Mesendoderm (in vitro differentiated cells): ENCODE measurements around the gene SAMD1.

Experiments
- DNase-seq: peaks from one replicate; pipeline ENCODE4 v3.0.0; 2013
- H2AK5ac ChIP-seq: 2 replicates; pipeline ENCODE4 v1.6.1; 2013; ENCODE audit warnings: low read length, inconsistent platforms
- H2BK120ac ChIP-seq: 2 replicates; pipeline ENCODE4 v1.6.1; 2013; ENCODE audit warnings: low read depth, mild to moderate bottlenecking, low read length, moderate library complexity, mixed read lengths
- H2BK15ac ChIP-seq: replicated peaks from 2 replicates; pipeline ENCODE4 v1.6.1; 2013; ENCODE audit warnings: low read depth, mild to moderate bottlenecking, moderate library complexity
- H2BK5ac ChIP-seq: 2 replicates; pipeline ENCODE4 v1.6.1; 2013; ENCODE audit warnings: low read length, inconsistent platforms
- H3K18ac ChIP-seq: 2 replicates; pipeline ENCODE4 v1.6.1; 2013; ENCODE audit warnings: mild to moderate bottlenecking, low read length, mixed read lengths
- H3K23ac ChIP-seq: one replicate; pipeline ENCODE4 v1.6.1; 2013; ENCODE audit warnings: low read length
- H3K27ac ChIP-seq: 2 replicates; pipeline ENCODE4 v1.5.1; 2013; ENCODE audit warnings: low read depth, mild to moderate bottlenecking, inconsistent platforms, low read length, moderate library complexity
- H3K27me3 ChIP-seq: 2 replicates; pipeline ENCODE4 v1.6.1; 2013; ENCODE audit warnings: low read length, control low read depth, mild to moderate bottlenecking, inconsistent platforms; ENCODE audit not compliant: insufficient read depth, poor library complexity
- H3K36me3 ChIP-seq: 2 replicates; pipeline ENCODE4 v1.6.1; 2013; ENCODE audit warnings: low read length, inconsistent platforms; ENCODE audit not compliant: control insufficient read depth, insufficient read depth
- H3K4ac ChIP-seq: one replicate; pipeline ENCODE4 v1.6.1; 2013; ENCODE audit warnings: low read depth, mild to moderate bottlenecking, low read length, moderate library complexity
- H3K4me1 ChIP-seq: 2 replicates; pipeline ENCODE4 v1.6.1; 2013; ENCODE audit warnings: low read depth, low read length, inconsistent platforms; ENCODE audit not compliant: control insufficient read depth
- H3K4me2 ChIP-seq: 2 replicates; pipeline ENCODE4 v1.6.1; 2013; ENCODE audit warnings: low read length
- H3K4me3 ChIP-seq: 2 replicates; pipeline ENCODE4 v1.5.1; 2013; ENCODE audit warnings: mild to moderate bottlenecking, low read length
- H3K56ac ChIP-seq: one replicate; pipeline ENCODE4 v1.6.1; 2013; ENCODE audit warnings: low read length
- H3K79me1 ChIP-seq: 2 replicates; pipeline ENCODE4 v1.6.1; 2013; ENCODE audit warnings: low read length, inconsistent platforms
- H3K79me2 ChIP-seq: 2 replicates; pipeline ENCODE4 v1.6.1; 2013; ENCODE audit warnings: mild to moderate bottlenecking, low read length; ENCODE audit not compliant: control insufficient read depth, insufficient read depth
- H3K9ac ChIP-seq: 2 replicates; pipeline ENCODE4 v1.6.1; 2013; ENCODE audit warnings: low read length, inconsistent platforms
- H4K5ac ChIP-seq: one replicate; pipeline ENCODE4 v1.6.1; 2013; ENCODE audit warnings: low read length
- H4K8ac ChIP-seq: one replicate; pipeline ENCODE4 v1.6.1; 2013; ENCODE audit warnings: low read depth, mild to moderate bottlenecking, control low read depth, low read length, moderate library complexity
- WGBS: extraction: QIAGEN DNeasy Blood & Tissue Kit; methylation state at CpG from one replicate; pipeline ENCODE4 v1.1.7; 2013; ENCODE audit warnings: low lambda C conversion rate, missing lambda C conversion rate; ENCODE audit not compliant: insufficient coverage; ENCODE audit errors: extremely low coverage; 5-methylcytosine and 5-hydroxymethylcytosine counted together

SAMD1 gene

DNA sequence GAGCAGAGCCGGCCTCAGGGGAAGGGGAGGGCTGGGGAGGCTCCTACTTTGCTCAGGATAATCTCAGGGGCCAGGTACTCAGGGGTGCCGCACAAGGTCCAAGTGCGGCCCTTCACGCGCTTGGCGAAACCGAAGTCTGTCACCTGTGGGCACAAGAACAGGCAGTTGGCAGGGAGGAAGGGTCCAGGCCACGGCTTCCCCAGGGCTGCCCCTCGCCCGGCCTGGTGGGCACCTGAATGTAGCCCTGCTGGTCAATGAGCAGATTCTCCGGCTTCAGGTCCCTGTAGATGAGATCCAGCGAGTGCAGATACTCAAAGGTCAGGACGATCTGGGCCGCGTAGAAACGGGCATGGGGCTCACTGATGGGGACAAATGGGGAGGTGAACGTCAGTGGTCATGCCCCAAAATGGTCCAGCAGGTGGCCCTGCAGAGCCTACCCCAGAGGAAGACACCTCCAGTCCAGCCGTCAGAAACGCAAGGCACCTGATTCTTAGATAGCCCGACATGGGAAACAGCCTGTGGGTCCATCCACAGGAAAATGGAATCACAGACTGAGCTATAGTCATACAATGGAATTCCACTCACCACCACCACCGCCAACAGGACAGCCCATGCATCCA, 7.1 kb upstream of the SAMD1 start:
- Histone ChIP-seq H3K27me3 (no peaks in the 10 kb centered on the region), H2AK5ac (no peak overlapping the region), H3K18ac (no peak overlapping the region), H4K5ac (no peak overlapping the region), H3K4me2 (no peak overlapping the region), H3K27ac (no peak overlapping the region), H3K23ac (no peak overlapping the region), H2BK120ac (no peak overlapping the region), H3K56ac (no peak overlapping the region), H3K36me3 (no peaks in the 10 kb centered on the region), H2BK15ac (no peak overlapping the region), H2BK5ac (no peak overlapping the region), H4K8ac (no peak overlapping the region), H3K79me2 (no peaks in the 10 kb centered on the region), H3K4ac (no peak overlapping the region), H3K9ac (no peak overlapping the region), H3K4me3 (no peak overlapping the region), H3K4me1 (no peaks in the 10 kb centered on the region), H3K79me1 (no peaks in the 10 kb centered on the region)
- DNase-seq = peak; percentile 41
- no CpG with 5 or more reads among the region's 21 CpGs for WGBS

DNA sequence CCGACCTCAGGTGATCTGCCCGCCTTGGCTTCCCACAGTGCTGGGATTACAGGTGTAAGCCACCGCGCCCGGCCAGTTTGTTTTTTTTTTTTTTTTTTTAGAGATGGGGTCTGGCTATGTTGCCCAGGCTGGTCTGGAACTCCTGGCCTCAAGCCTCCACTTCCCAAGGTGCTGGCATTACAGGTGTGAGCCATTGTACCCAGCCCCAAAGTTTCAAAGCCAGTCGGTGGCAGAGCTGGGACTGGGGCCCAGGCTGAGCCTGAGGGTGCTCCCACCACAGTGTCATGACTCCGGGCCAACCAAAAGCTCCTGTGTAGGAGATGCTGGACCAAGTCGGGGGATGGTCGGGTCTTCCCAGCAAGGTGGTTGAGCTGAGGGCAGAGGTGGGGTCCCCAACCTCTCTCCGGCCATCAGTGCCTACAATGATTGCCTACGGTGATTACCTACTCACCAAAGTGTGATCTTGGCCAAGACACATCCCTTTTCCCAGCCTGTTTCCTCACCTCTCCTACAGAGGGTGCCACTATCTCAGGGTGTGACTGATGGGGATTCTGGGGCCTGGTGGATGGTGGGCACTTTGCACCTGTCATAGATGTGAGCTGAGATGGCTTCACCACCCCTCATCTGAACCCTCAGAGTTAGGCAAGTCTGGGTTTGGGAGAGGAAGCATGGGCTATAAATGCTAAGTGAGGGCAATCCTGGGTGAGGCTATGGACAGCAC, 5.9 kb upstream of the SAMD1 start:
- no peaks in the 10 kb centered on the region for H3K79me2 ChIP-seq
- H2BK15ac ChIP-seq = no peak overlapping the region
- H2AK5ac ChIP-seq = no peak overlapping the region
- no peak overlapping the region for H3K27ac ChIP-seq
- no peak overlapping the region for H3K56ac ChIP-seq
- H4K8ac ChIP-seq = no peak overlapping the region
- no peak overlapping the region for H3K18ac ChIP-seq
- H2BK5ac ChIP-seq = no peak overlapping the region
- no peak overlapping the region for H3K4ac ChIP-seq
- no peak overlapping the region for H3K4me3 ChIP-seq
- H3K4me1 ChIP-seq = peaks cover 2% of the 10 kb centered on the region
- H3K23ac ChIP-seq = no peak overlapping the region
- no peaks in the 10 kb centered on the region for H3K36me3 ChIP-seq
- H4K5ac ChIP-seq = no peak overlapping the region
- H3K4me2 ChIP-seq = no peak overlapping the region
- no peak overlapping the region for H2BK120ac ChIP-seq
- no CpG with 5 or more reads among the region's 11 CpGs for WGBS
- H3K79me1 ChIP-seq = no peaks in the 10 kb centered on the region
- peak; percentile 37 for DNase-seq
- no peaks in the 10 kb centered on the region for H3K27me3 ChIP-seq
- H3K9ac ChIP-seq = no peak overlapping the region

DNA sequence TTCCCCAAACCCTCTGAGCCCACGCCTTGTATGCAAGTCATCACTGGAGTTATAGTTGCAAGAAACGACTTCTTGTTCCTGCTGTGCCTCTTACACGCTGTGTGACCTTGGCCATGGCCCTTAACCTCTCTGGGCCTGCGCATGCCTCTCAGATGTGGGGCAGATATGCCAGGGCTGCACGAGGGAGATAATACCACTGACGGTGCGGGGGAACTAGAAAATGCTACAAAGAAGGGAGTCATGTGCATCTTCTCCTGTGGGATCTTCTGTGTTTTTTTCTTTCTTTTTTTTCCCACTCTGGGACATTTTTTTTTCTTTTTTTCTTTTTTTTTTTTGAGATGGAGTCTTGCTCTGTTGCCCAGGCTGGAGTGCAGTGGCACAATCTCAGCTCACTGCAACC, 4.3 kb upstream of the SAMD1 start:
- no peak overlapping the region for H3K56ac ChIP-seq
- no peaks in the 10 kb centered on the region for H3K79me1 ChIP-seq
- H2AK5ac ChIP-seq = no peak overlapping the region
- H3K4me3 ChIP-seq = no peak overlapping the region
- WGBS = no CpG with 5 or more reads among the region's 7 CpGs
- no peak overlapping the region for H3K23ac ChIP-seq
- H3K9ac ChIP-seq = no peak overlapping the region
- no peak overlapping the region for H2BK15ac ChIP-seq
- no peak overlapping the region for H2BK5ac ChIP-seq
- no peak overlapping the region for H3K4me2 ChIP-seq
- H4K8ac ChIP-seq = no peak overlapping the region
- H3K18ac ChIP-seq = no peak overlapping the region
- no peak overlapping the region for H3K4ac ChIP-seq
- no peak overlapping the region for H2BK120ac ChIP-seq
- H3K27me3 ChIP-seq = no peaks in the 10 kb centered on the region
- H3K36me3 ChIP-seq = no peaks in the 10 kb centered on the region
- H4K5ac ChIP-seq = no peak overlapping the region
- no peak overlapping the region for H3K27ac ChIP-seq
- no peak for DNase-seq
- H3K4me1 ChIP-seq = peaks cover 2% of the 10 kb centered on the region
- no peaks in the 10 kb centered on the region for H3K79me2 ChIP-seq

DNA sequence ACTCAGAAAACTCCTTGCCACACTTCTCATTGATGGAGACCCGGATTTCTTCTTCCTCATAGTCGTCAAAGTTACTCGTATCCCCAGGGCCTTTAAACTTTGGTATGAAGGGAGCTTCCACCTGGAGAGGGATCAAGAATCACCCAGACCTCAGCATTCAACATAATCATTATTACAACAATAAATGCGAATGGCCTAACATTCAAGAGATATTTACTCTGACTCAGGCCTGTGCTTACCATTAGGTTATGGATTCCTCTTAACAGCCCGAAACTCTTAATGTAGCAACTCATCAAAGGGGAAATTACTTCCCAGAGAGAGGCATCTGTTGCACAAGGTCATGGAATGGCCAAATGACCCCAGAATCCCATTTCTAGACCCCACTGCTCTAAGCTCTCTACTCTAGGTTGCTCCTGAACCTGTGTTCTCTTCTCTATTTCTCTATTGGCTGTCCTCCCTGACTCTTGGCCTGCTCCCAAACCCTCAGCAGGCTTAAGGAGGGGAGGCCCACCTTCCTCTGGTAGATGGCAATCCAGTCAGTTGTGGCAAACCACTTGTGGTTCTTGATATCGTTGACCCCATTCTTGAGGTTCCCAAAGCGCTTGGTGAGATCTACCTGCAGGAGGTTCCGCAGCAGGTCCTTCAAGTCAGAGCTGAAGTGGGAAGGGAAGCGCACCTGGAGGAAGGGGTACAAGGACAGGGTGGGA, 2.7 kb upstream of the SAMD1 start:
- Histone ChIP-seq H4K8ac (no peak overlapping the region), H3K4me3 (no peak overlapping the region), H2BK120ac (no peak overlapping the region), H3K36me3 (peaks cover 4% of the 10 kb centered on the region), H4K5ac (no peak overlapping the region), H3K4me1 (peaks cover 2% of the 10 kb centered on the region), H3K23ac (no peak overlapping the region), H3K79me2 (peaks cover 6% of the 10 kb centered on the region), H3K56ac (no peak overlapping the region), H2BK15ac (no peak overlapping the region), H3K18ac (no peak overlapping the region), H3K27ac (no peak overlapping the region), H3K79me1 (peaks cover 8% of the 10 kb centered on the region), H3K9ac (no peak overlapping the region), H2BK5ac (no peak overlapping the region), H3K4ac (no peak overlapping the region), H3K4me2 (no peak overlapping the region), H3K27me3 (no peaks in the 10 kb centered on the region), H2AK5ac (no peak overlapping the region)
- DNase-seq = no peak
- no CpG with 5 or more reads among the region's 9 CpGs for WGBS

DNA sequence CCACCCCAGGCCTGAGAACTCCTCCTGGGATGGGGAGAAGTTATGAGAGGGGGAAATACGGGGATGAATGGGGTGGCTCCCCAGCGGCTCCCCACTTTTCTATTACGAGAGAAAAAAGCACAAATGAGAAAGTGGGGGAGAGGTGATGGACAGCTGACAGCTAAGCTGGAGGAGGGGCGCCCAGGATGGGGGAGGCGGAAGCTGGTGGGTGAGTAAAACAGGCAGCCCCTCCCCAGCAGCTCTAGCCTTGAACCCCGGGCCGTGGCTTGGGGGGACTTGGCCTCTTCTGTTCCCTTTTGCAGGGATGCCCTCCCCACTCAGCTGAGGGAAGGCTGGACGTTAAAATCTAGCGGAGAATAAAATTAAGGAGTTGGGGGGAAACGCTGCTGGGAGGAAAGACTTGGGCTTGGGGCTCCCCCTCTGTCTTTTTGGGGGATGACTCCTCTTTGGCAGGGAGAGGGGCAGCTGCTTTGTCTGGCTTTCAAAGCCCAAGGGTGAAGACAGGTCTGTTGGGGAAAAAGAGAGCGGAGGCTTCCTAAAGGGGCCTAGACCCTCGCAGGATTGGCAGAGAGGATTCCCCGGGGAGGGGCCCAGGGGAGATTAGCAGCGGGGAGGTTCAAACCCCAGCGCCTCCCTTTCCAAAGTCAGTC, 1.4 kb upstream of the SAMD1 start:
- Histone ChIP-seq H4K5ac (no peak overlapping the region), H4K8ac (peak overlapping the region; percentile 87), H3K56ac (peak overlapping the region; percentile 90), H3K79me1 (peaks cover 8% of the 10 kb centered on the region), H3K4me1 (peaks cover 2% of the 10 kb centered on the region), H3K79me2 (peaks cover 6% of the 10 kb centered on the region), H3K27ac (no peak overlapping the region), H2BK5ac (no peak overlapping the region), H3K4me3 (no peak overlapping the region), H2BK120ac (no peak overlapping the region), H3K23ac (no peak overlapping the region), H3K27me3 (no peaks in the 10 kb centered on the region), H2BK15ac (no peak overlapping the region), H3K4ac (no peak overlapping the region), H3K18ac (peak overlapping the region; percentile 93), H3K4me2 (peak overlapping the region; percentile 99), H3K9ac (peak overlapping the region; percentile 88), H3K36me3 (peaks cover 5% of the 10 kb centered on the region), H2AK5ac (no peak overlapping the region)
- DNase-seq = no peak
- WGBS = no CpG with 5 or more reads among the region's 15 CpGs
